ENCODE results near the gene PRR22.

Gene PRR22

GRCh38 chr19:5784581-5785147 lies at the start of gene PRR22:
PRR22 (minus strand) TSS chr19:5784746; CDS start chr19:5784660, 86 bp downstream.
- no peak for DNase-seq

- no peak for DNase-seq
These were observed 48.1 kb upstream of the PRR22 start for GRCh38 chr19:5832527-5833216.

GRCh38 chr19:5832061-5832460 lies 47.5 kb upstream of the PRR22 start:
- DNase-seq, result no peak

GRCh38 chr19:5831159-5831558 lies 46.6 kb upstream of the PRR22 start:
- no peak for DNase-seq

GRCh38 chr19:5829567-5830310 lies 45.2 kb upstream of the PRR22 start:
- DNase-seq, result no peak

GRCh38 chr19:5828661-5829566 lies 44.4 kb upstream of the PRR22 start:
- DNase-seq, result no peak

- peak; percentile 80 for DNase-seq
These were observed 43.5 kb upstream of the PRR22 start for GRCh38 chr19:5827891-5828660.

- no peak for DNase-seq
These were observed 42.9 kb upstream of the PRR22 start for GRCh38 chr19:5827342-5827890.

- DNase-seq, result peak; percentile 77
These were observed 42.2 kb upstream of the PRR22 start for GRCh38 chr19:5826531-5827341.

- DNase-seq, result no peak
These were observed 40.6 kb upstream of the PRR22 start for GRCh38 chr19:5825178-5825577.

- DNase-seq, result no peak
These were observed 40.2 kb upstream of the PRR22 start for GRCh38 chr19:5824751-5825150.

- no peak for DNase-seq
These were observed 39.2 kb upstream of the PRR22 start for GRCh38 chr19:5823579-5824281.

- DNase-seq, result no peak
These were observed 37.8 kb upstream of the PRR22 start for GRCh38 chr19:5822181-5822844.

GRCh38 chr19:5821521-5822180 lies 37.1 kb upstream of the PRR22 start:
- no peak for DNase-seq

- no peak for DNase-seq
These were observed 36.2 kb upstream of the PRR22 start for GRCh38 chr19:5820785-5821184.

GRCh38 chr19:5818594-5818993 lies 34.0 kb upstream of the PRR22 start:
- DNase-seq, result no peak

GRCh38 chr19:5817218-5817617 lies 32.7 kb upstream of the PRR22 start:
- no peak for DNase-seq

GRCh38 chr19:5814852-5815246 lies 30.3 kb upstream of the PRR22 start:
- DNase-seq, result no peak

Data from NCI-H2029 treated with DMSO at 0.1 percent for 48 hours (cell line).